ENCODE measurements around the gene STAT6. TPM values are rescaled to one million over a fixed set of nuclear protein-coding genes. Genes with fewer than 3 reads are reported as not detected.
A peak's percentile ranks its signal among the peaks of the same experiment; 100 is the strongest.

STAT6 gene
- total RNA-seq, 2 experiments from 2014 or later = 251 to 263 TPM

DNA sequence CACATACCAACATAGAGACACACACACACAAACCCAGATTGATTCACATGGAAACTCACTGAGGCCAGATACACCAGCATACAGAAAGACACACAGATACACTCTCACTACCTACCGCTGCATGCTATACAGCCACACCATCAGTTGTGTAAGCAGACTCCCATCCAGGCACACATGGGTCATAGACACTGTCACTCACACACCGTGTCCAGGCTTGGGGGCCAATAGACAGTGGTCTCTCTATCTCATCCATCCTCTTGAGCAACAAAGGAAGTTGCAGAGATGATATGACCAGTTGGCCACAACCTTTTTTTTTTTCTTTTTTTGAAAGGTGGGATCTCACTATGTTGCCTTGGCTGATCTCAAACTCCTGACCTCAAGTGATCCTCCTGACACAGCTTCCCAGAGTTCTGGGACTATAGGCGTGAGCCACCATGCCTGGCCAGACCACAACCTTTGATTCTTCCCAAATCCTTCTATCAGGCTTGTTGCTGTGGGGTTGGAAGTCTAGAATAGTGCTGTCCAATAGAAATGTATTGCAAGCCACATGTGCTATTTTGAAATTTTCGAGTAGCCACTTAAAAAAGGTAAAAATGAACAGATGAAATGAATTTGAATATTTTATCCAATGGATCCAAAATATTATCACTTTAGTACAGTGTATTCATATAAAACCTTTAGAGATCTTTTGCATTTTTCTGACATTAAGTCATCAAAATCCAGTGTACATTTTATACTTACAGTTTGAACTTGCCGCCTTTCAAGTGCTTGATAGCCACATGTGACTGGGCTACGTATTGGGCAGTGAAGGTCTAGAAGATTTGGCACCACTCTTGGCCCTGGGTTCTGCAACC, 28.9 kb upstream of the STAT6 start:
- no peaks in the 10 kb centered on the region for H3K9me3 Mint-ChIP-seq
- no peaks in the 10 kb centered on the region for H3K36me3 Mint-ChIP-seq
- ATAC-seq (ENCODE audit: low read depth) = no peak
- H3K4me3 Mint-ChIP-seq = no peak overlapping the region
- DNase-seq = no peak
- peaks cover 1% of the 10 kb centered on the region for H3K27me3 Mint-ChIP-seq
- POLR2A ChIA-PET = no interaction called here
- peaks cover 18% of the 10 kb centered on the region for H3K4me1 Mint-ChIP-seq
- no peak overlapping the region for H3K27ac Mint-ChIP-seq

DNA sequence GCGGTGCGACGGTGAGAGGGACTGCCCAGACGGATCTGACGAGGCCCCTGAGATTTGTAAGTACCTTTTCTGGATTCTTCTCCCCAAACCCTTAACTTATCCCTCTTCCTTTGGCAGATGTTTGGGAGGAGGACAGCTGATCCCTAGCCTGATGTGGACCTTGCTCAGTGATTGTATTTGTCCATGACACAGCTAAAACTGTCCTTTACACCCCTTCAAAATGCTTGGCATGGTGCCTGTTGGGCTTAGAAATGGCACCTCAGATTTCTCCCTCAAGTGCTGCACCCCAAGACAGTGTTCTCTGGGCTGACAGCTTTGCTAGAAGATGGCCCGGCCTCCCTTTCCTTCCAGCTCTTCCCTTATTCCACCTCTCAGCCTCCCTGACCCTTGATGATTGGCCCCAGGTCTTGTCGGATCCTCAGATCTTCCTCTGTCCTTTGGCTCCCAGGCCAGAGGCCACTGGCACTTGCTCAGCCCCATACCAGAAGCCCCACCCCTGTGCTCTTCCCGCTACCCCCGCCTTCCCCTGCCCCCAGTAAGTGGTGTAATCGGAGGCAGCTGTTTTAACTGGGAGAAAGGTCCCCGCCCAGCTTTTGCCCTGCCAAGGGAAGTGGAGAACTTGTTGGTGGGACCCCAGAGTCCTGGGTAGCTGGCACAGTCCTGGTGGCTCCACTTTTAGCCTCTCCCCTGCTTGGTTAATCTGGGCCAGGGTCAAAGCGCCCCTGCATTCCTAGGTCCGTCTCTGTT, 27.5 kb upstream of the STAT6 start:
- POLR2A ChIA-PET = no interaction called here
- Mint-ChIP-seq H3K27me3 (peaks cover 3% of the 10 kb centered on the region), H3K4me1 (peaks cover 16% of the 10 kb centered on the region), H3K36me3 (no peaks in the 10 kb centered on the region), H3K4me3 (no peak overlapping the region), H3K27ac (no peak overlapping the region), H3K9me3 (no peaks in the 10 kb centered on the region)
- no peak for DNase-seq
- ATAC-seq (ENCODE audit: low read depth) = no peak

DNA sequence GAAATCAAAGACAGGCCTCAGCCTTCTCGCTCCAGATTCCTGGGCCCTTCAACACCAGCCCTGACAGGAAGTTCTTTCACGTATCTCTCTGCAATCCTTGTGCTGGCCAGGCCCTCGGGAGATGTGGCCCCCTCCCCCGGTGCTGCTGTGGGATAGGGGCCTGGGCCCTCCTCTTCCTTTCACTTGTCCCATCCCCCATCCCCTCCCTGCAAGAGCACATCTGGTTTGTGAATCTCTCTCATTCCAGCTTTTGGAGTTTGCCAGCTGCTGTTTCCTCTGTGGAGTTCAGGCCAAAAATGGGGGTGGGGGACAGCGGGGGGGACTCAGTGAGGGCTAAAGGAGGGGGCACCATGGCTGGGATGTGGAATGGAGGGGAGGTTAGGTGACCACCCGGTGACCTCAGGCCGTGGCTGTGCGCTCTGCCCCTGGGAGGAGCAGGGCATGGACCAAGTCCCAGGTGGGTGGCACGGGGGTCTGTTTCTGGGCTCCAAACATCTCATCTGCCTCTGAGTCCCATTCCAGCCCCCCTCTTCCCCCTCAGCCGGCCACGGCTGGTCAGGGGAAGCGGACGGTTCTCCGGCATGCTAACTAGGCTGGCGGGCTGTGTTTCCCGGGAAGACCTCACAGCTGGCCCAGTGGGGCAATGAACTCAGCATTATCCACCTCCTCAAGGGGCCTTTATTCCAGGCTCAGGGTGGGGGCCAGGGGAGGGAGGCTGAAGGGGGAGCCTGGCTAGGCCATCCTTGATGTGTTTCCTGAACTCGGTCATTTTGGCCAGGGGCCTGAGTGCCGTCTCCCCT, 24.6 kb upstream of the STAT6 start:
- H3K4me1 Mint-ChIP-seq = no peaks in the 10 kb centered on the region
- no peak overlapping the region for H3K27ac Mint-ChIP-seq
- H3K4me3 Mint-ChIP-seq = no peak overlapping the region
- no peaks in the 10 kb centered on the region for H3K9me3 Mint-ChIP-seq
- H3K36me3 Mint-ChIP-seq = no peaks in the 10 kb centered on the region
- DNase-seq (no peak), ATAC-seq (ENCODE audit: low read depth) (no peak)
- POLR2A ChIA-PET = interaction anchor here (0.6 to 0.8 kb wide), 3 partner anchors 11 to 24 kb away, joined by 3 to 5 read pairs (median 3); no protein-coding TSS in a partner anchor
- peaks cover 16% of the 10 kb centered on the region for H3K27me3 Mint-ChIP-seq

DNA sequence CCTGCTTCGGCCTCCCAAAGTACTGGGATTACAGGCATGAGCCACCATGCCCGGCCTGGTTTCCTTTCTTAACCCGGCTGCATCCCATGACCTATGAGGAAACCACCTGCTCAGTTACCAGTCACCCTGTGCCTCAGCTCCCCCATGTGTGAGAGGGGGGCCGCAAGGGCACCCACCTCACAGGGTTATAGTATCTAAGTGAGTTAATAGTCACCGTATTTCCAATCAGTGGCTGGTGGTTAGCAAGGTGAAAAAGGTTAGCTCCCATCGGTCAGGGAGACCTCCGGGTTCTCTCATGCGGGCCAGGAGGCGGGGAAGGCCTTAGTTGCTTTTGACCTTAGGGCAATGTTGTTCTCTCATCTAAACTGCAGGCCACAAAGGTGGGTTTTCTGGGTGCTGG, 23.8 kb upstream of the STAT6 start:
- H3K4me1 Mint-ChIP-seq = no peaks in the 10 kb centered on the region
- H3K36me3 Mint-ChIP-seq = no peaks in the 10 kb centered on the region
- no peaks in the 10 kb centered on the region for H3K9me3 Mint-ChIP-seq
- no peak overlapping the region for H3K27ac Mint-ChIP-seq
- no peak overlapping the region for H3K4me3 Mint-ChIP-seq
- DNase-seq = no peak
- ATAC-seq (ENCODE audit: low read depth) = no peak
- POLR2A ChIA-PET = interaction anchor here (0.6 to 0.8 kb wide), 2 partner anchors 21 to 23 kb away, joined by 3 to 5 read pairs; no protein-coding TSS in a partner anchor
- peaks cover 24% of the 10 kb centered on the region for H3K27me3 Mint-ChIP-seq

DNA sequence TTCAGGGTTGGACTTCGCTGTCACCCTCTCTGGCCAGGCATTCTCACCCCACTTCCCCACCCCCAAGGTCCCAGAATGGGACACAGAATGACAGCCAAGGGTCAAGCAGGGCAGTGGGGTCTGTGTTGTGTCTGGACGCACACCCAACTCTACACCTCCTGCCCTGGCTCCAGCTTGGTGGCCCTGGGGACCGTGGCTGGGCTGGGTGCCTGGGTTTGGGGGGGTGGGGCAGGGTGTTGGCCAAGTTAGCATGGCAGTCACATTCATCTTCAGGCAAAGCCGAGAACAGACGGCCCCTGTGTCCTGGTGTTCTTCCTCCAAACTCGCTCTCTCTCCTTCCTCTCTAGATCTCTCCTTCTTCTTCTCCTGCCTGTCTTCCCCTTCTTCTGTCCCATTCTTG, 22.8 kb upstream of the STAT6 start:
- Mint-ChIP-seq H3K4me3 (no peak overlapping the region), H3K27ac (no peak overlapping the region), H3K9me3 (no peaks in the 10 kb centered on the region), H3K4me1 (peaks cover 2% of the 10 kb centered on the region), H3K36me3 (no peaks in the 10 kb centered on the region), H3K27me3 (peaks cover 29% of the 10 kb centered on the region)
- ATAC-seq (ENCODE audit: low read depth) (no peak), DNase-seq (no peak)
- POLR2A ChIA-PET = no interaction called here

DNA sequence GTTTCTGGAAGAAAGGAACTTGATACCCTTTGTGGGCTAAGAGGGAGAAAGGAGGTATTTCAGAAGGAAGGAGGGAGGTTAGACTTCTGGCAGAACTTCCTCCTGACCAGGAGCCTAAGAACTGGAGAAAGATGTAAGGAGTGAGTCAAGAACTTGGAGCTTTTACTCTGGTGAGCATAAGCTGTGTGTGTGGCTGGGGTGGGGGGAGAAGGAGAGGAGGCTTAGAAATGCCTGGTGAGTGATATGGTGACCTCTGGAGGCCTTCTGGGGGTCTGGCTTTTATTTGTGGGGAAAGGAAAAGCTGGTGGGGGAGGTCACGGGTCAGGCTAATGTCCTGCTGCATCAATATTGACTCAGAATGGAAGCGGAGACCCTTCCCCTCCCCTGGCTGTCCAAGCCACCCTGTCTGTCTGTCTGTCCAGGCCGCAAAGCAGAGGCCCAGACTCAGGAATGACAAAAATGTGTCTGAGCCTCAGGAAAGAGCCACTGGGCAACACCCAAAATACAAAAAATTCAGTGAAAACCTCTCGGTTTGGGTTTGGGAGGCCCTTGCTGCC, 21.9 kb upstream of the STAT6 start:
- DNase-seq (no peak), ATAC-seq (ENCODE audit: low read depth) (no peak)
- no peak overlapping the region for H3K4me3 Mint-ChIP-seq
- peaks cover 28% of the 10 kb centered on the region for H3K27me3 Mint-ChIP-seq
- H3K4me1 Mint-ChIP-seq = peaks cover 2% of the 10 kb centered on the region
- no peaks in the 10 kb centered on the region for H3K9me3 Mint-ChIP-seq
- H3K27ac Mint-ChIP-seq = no peak overlapping the region
- POLR2A ChIA-PET = no interaction called here
- no peaks in the 10 kb centered on the region for H3K36me3 Mint-ChIP-seq

DNA sequence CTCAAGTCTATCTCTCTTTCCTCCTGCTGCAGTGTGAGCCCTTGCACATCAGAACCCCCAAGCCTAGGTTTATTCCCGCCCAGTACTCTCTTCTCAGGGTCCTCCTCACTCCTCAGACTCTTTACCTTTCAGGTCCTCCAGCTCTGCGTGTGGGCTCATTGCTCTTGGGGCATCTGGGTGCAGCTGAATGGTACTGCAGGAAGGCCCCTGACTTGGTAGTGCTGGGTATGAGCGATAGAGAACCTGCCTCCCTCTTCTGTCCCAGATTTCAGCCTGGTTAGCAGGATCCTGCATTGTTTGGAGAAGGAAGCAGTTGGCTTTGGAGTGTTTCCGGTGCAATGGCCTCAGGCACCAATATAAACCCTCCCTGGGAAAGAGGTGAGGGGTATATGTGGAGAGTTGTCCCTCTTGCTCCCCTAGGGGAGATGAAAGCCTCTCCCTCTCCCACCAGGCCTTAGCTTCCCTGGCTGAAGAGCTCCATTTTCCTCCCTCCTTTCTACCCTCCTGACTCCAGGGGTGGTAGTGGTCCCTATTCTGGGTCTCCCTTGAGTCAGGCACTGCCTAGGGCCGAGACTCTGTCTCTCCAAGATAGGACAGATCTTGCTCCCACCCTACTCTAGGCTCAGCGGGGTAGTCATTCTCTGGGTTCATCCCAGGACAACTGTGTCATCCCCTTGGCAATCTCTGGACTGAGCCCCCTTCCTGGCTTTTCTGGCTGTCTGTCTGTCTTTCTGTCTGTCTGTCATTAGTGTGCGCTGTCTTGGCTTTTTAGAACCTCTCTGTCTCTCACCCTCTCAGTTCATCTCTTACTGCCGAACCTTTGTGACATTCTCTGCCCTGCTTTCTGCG, 21.0 kb upstream of the STAT6 start:
- no peaks in the 10 kb centered on the region for H3K9me3 Mint-ChIP-seq
- POLR2A ChIA-PET = no interaction called here
- peaks cover 5% of the 10 kb centered on the region for H3K4me1 Mint-ChIP-seq
- no peak overlapping the region for H3K27ac Mint-ChIP-seq
- ATAC-seq (ENCODE audit: low read depth) = no peak
- peaks cover 32% of the 10 kb centered on the region for H3K27me3 Mint-ChIP-seq
- no peak overlapping the region for H3K4me3 Mint-ChIP-seq
- no peak for DNase-seq
- no peaks in the 10 kb centered on the region for H3K36me3 Mint-ChIP-seq

DNA sequence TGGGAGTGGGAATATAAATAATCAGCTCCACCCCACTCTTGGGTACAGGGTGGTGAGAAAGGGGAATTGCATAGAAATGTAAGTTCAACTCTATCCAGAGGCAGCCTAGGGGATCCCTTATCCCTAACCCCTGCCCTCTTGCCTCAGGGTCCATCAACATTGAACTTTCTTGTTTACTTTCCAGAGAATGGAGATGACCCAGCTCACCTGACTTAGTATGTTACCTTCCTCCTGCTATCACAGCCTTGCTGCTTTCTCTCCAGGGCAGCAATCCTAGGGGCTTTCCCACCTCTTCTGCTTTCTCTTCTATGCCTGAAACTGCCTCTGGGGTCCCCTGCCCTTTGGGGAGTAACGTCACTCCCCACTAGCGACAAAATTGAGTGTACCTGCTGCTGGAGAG, 19.8 kb upstream of the STAT6 start:
- no peak for DNase-seq
- peaks cover 44% of the 10 kb centered on the region for H3K27me3 Mint-ChIP-seq
- no peak for ATAC-seq (ENCODE audit: low read depth)
- no peak overlapping the region for H3K27ac Mint-ChIP-seq
- H3K4me1 Mint-ChIP-seq = peaks cover 6% of the 10 kb centered on the region
- no peaks in the 10 kb centered on the region for H3K36me3 Mint-ChIP-seq
- POLR2A ChIA-PET = no interaction called here
- no peak overlapping the region for H3K4me3 Mint-ChIP-seq
- no peaks in the 10 kb centered on the region for H3K9me3 Mint-ChIP-seq

DNA sequence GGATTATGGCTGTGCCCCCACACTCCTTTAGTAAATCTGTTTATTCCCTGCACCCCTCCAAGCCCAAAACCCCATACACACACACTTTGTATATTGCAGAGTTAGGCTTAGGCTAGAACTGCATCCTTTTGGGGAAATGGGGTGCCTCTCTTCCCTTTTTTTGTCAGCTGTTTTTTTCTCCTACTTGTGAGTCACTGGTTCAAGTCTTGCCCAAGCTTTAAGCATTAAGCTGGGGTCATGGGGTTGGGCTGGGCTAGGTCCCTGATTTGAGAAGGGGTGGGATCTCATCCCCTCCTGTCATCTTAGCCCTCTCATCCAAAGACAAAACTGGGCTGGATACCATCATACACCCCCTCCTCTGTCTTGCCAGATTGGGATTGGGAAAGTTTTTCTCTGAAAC, 18.7 kb upstream of the STAT6 start:
- Mint-ChIP-seq H3K9me3 (no peaks in the 10 kb centered on the region), H3K27me3 (peaks cover 53% of the 10 kb centered on the region), H3K4me3 (peak overlapping the region; percentile 61), H3K36me3 (no peaks in the 10 kb centered on the region), H3K27ac (no peak overlapping the region), H3K4me1 (peaks cover 6% of the 10 kb centered on the region)
- DNase-seq = no peak
- POLR2A ChIA-PET = interaction anchor here (0.5 kb wide), 1 partner anchor 78 kb away, joined by 3 read pairs; no protein-coding TSS in a partner anchor
- no peak for ATAC-seq (ENCODE audit: low read depth)

DNA sequence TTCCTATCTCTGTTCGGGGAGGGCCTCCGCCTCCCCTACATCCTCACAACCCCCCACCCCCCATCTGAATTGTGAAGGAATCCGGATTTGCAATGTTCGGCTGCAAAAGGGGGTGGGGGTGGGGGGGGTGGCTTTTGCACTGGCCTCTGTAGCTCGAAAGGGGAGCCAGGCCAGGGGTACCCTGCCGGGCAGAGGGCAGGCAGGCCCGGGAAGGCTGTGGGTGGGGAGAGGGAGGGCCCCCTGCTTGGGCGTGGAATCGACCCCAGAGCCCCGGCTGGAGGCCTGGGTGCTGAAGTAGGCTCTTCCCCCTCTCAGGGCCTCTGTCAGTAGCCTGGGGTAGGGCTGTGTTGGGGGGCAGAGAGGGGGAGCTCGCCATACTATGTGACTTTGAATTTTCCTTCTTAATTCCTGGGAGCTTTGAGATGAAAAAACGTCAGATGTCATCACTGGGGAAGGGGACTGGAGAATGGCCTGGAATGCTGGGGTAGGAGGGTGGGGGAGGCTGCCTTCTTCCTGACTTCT, 18.2 kb upstream of the STAT6 start:
- peak overlapping the region; percentile 61 for H3K4me3 Mint-ChIP-seq
- peaks cover 57% of the 10 kb centered on the region for H3K27me3 Mint-ChIP-seq
- H3K36me3 Mint-ChIP-seq = no peaks in the 10 kb centered on the region
- no peak overlapping the region for H3K27ac Mint-ChIP-seq
- ATAC-seq (ENCODE audit: low read depth) (no peak), DNase-seq (no peak)
- H3K9me3 Mint-ChIP-seq = no peaks in the 10 kb centered on the region
- POLR2A ChIA-PET = interaction anchor here (0.5 to 0.9 kb wide), 2 partner anchors 77 to 376 kb away, joined by 3 to 5 read pairs; no protein-coding TSS in a partner anchor
- peaks cover 8% of the 10 kb centered on the region for H3K4me1 Mint-ChIP-seq

DNA sequence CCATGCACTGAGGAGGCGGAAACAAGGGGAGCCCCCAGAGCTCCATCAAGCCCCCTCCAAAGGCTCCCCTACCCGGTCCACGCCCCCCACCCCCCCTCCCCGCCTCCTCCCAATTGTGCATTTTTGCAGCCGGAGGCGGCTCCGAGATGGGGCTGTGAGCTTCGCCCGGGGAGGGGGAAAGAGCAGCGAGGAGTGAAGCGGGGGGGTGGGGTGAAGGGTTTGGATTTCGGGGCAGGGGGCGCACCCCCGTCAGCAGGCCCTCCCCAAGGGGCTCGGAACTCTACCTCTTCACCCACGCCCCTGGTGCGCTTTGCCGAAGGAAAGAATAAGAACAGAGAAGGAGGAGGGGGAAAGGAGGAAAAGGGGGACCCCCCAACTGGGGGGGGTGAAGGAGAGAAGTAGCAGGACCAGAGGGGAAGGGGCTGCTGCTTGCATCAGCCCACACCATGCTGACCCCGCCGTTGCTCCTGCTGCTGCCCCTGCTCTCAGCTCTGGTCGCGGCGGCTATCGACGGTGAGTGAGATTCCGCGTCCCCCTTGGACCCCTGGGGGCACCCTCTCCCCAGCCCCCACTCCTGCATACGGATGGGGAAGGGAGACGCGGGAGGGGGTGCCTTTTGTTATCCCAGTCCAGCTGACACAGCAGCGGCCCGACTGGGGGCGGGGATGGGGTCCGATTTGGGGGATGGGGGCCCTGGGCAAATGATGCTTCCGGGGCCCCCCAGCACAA, 17.5 kb upstream of the STAT6 start:
- H3K4me1 Mint-ChIP-seq = peaks cover 10% of the 10 kb centered on the region
- DNase-seq (no peak), ATAC-seq (ENCODE audit: low read depth) (no peak)
- POLR2A ChIA-PET = interaction anchor here (0.5 to 1.6 kb wide), 7 partner anchors 13 to 376 kb away, joined by 3 to 5 read pairs (median 3); partner anchors contain the start of gene STAT6
- H3K4me3 Mint-ChIP-seq = peak overlapping the region; percentile 85
- H3K36me3 Mint-ChIP-seq = peaks cover 2% of the 10 kb centered on the region
- H3K27me3 Mint-ChIP-seq = peaks cover 63% of the 10 kb centered on the region
- H3K27ac Mint-ChIP-seq = no peak overlapping the region
- H3K9me3 Mint-ChIP-seq = peaks cover 2% of the 10 kb centered on the region

All from activated naive CD8-positive, alpha-beta T cell treated with anti-CD3 and anti-CD28 coated beads, Interleukin-2, amount 10 ng/mL, durations not matched to agents 7 days and 5 days (primary cell).